Stimulated activated CD8-positive, alpha-beta memory T cell treated with anti-CD3 and anti-CD28 coated beads, Interleukin-4, amount 100 ng/mL, for 1 hour (primary cell): Measurements from ENCODE around the gene MAD2L1BP.
"Not testable (repeated sequence)": the region's sequence is repeated elsewhere in the genome, so short reads cannot be mapped to it uniquely, and the experiment has no call there.

Source experiments
- DNase-seq, 2 donors: peaks; one replicate each; pipeline ENCODE4 v3.0.0-alpha.2; 2020; ENCODE audit warnings: low read depth in 2 of 2, low spot score in 1 of 2

The MAD2L1BP gene

DNA sequence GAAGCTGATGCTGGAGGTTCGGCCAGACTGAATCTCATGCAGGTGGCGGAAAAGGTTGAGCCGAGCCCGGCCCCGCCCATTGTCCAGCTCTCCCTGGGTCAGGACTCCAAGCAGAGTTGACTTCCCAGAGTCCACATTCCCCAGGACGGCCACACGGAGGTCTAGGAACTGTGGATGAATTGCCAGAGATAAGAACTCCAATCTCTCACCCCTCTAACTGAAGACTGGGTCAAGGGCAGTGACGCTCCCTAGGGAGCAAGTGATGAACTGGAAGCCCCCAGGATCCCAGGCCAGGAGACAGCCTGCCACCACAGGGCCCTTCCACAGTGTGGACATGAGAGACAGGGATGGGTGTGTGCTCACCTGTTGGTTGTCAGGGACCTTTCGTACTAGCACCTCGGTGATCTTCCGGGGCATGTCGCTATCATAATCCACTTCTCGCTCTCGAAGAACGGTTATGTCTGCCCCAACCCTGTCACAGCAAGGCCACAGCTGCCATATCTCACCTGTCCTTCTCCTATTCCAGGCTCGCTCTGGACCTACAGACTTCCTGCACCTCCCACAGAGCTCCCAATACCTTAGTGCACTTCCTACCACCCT, 10.1 kb upstream of the MAD2L1BP start:
- no peak for DNase-seq

- no peak for DNase-seq
Measured at GRCh38 chr6:43627008-43627825, 8.4 kb upstream of the MAD2L1BP start.

GRCh38 chr6:43628393-43629103, 7.1 kb upstream of the MAD2L1BP start:
- DNase-seq: peak; percentile 15 to 25

- DNase-seq: peak; percentile 89 to 94
Measured at GRCh38 chr6:43629104-43629504, 6.5 kb upstream of the MAD2L1BP start, which contains the start of gene GTPBP2. TSS of gene GTPBP2 (minus strand) at chr6:43629264. CDS start at chr6:43629162, 102 bp downstream.

- DNase-seq: peak; percentile 60 to 81
Measured at GRCh38 chr6:43629505-43630300, 5.9 kb upstream of the MAD2L1BP start.

DNA sequence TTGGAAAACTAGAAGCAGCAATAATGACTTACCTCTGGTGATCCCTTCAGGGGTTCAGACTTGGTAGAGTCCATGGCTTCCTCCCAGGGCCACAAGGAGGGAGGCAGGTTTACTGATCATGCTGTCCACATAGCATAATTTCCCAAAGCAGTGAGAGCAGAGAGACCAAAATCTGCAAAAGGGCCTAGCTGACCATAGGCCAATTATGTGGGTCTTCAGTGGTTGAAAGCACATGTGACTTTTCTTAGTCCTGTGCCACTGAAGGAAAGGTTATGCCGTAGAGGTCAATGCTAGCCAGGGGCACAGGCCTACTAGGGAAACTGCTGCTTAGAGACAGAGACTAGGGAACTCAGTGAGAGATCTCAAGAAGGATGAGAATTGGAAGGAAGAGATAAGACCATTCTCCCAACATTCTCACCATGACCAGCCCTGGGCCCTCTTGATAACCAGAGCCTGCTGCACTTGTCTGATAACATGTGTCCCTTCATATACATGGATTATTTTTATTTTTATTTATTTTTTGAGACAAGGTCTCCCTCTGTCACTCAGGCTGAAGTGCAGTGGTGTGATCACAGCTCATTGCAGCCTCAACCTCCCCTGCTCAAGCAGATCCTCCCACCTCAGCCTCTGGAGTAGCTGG, 4.5 kb upstream of the MAD2L1BP start:
- no peak for DNase-seq

DNA sequence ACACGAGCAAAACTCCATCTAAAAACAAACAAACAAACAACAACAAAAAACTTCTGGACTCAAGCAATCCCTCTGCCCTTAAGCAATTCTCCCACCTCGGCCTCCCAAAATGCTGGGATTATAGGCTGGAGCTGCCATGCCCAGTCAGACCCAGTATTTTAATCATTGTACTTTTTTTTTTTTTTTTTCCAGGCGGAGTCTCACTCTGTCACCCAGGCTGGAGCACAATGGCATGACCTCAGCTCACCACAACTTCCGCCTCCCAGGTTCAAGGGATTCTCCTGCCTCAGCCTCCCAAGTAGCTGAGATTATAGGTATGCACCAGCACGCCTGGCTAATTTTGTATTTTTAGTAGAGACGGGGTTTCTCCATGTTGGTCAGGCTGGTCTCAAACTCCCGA, 2.6 kb upstream of the MAD2L1BP start:
- not testable (repeated sequence) for DNase-seq

GRCh38 chr6:43634702-43635303, 837 bp upstream of the MAD2L1BP start:
- DNase-seq: no peak

GRCh38 chr6:43636308-43636659, 644 bp downstream of the MAD2L1BP start:
- no peak for DNase-seq

GRCh38 chr6:43639984-43640800, 4.6 kb downstream of the MAD2L1BP start:
- DNase-seq: no peak

GRCh38 chr6:43644940-43645612, 9.4 kb downstream of the MAD2L1BP start, which contains the start of gene RSPH9:
TSS of gene RSPH9 (plus strand) at chr6:43645036. CDS start at chr6:43645099, 63 bp downstream.
- peak in 1 of 2 donors; percentile 31 for DNase-seq

- no peak for DNase-seq
Measured at GRCh38 chr6:43645613-43645964, 9.9 kb downstream of the MAD2L1BP start.

DNA sequence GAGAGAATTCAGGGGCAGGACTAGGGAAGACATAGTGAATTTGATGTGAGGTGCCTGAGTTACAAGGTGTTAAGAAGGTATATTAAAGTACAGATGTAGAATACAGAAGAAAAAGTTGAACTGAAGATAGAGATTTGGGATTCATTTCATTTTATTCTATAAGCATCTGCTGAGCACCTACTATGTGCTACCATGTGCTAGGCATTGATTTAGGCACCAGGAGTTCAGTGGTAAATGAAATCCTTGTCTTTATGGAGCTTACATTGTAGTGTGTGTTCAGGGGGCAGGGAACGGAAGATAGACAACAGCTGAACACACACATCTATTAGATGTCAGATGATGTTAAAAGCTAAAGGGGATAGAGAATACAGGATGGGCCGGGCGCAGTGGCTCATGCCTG, 12.0 kb downstream of the MAD2L1BP start:
- no peak for DNase-seq

- DNase-seq: no peak
Measured at GRCh38 chr6:43648248-43648647, 12.6 kb downstream of the MAD2L1BP start.

GRCh38 chr6:43652822-43653221, 17.2 kb downstream of the MAD2L1BP start:
- not testable (repeated sequence) for DNase-seq

DNA sequence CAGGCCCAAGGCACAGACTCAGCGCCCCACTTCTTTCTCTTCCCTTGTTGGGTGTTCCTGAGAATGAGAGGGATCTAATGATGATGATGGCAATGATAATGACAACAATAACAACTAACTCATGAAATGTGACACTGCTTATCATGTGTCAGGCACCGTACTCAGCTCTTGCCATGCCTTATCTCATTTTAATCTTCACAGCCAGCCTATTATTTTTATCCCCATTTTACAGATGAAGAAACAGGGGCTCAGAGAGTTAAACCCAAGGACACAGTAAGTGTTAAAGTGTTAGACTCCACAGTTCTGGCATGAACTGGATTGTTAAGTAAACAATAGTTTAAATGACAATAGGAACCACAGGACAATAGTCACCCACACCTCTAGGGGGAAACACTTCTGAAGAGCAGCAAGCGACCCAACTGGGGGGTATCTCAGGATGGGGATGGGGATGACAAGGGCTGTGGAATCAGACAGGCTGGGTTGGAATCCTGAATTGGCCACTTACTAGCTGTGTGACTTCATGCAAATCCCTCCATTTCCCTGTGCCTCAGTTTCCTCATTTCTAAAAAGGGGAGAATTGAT, 21.7 kb downstream of the MAD2L1BP start:
- no peak for DNase-seq

DNA sequence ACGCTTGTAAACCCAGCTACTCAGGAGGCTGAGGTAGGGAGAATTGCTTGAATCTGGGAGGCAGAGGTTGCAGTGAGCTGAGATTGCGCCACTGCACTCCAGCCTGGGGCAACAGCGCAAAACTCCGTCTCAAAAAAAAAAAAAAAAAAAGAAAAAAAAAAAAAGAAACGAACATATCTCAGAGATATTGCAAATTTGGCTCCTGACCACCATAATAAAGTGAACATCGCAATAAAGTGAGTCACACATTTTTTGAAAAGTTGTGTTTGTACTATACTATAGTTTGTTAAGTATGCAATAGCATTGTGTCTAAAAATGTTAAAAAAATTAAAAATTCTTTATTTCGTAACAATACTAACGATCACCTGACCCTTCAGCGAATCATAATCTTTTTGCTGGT, 22.5 kb downstream of the MAD2L1BP start:
- no peak for DNase-seq

DNA sequence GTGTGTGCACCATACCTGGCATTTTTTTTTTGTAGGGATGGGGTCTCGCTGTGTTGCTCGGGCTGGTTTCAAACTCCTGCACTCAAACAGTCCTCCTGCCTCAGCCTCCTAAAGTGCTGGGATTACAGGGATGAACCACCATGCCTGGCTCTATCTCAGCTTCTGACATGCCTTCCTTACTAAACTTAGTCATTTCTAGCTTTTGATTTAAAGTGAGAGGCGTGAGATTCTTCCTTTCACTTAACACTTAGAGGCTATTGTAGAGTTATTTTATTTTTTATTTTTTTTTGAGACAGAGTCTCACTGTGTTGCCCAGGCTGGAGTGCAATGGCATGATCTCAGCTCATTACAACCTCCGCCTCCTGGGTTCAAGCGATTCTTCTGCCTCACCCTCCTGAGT, 27.3 kb downstream of the MAD2L1BP start:
- not testable (repeated sequence) for DNase-seq
